K562 (cell line): ENCODE measurements around the gene EPSTI1. TPM values are rescaled to one million over a fixed set of nuclear protein-coding genes. Genes with fewer than 3 reads are reported as not detected.

ENCODE experiments used
- ATAC-seq: fragments of 200-7000 bp; cut with Tn5 transposase; 3 replicates; pipeline ENCODE4 v1.9.1; 2020; ENCODE audit warnings: moderate library complexity
- BruUV-seq: library from RNA; stranded (reverse); fragments of 400-500 nt; replicated peaks from 2 replicates; lab custom pipeline; 2021; lab: Mats Ljungman, UMichigan
- CTCF ChIA-PET: fragments of 300-600 bp; formaldehyde crosslinking; extraction: SDS; loops from one replicate; lab custom pipeline; 2021; ENCODE audit warnings: low intra/inter-chr PET ratio; lab: Yijun Ruan, JAX
- POLR2A ChIA-PET: fragments of 300-600, 350-650 bp; sonication (Branson Sonifier 250); formaldehyde crosslinking; extraction: SDS; loops from one replicate; lab custom pipeline; 2021; ENCODE audit warnings: antibody characterized with exemption, inconsistent platforms; lab: Yijun Ruan, JAX
- DNase-seq, 4 experiments: peaks; one replicate each; pipeline versions ENCODE4 v3.0.0 to v3.0.0-alpha.2; 2011 to 2018; ENCODE audit warnings: low spot score in 3 of 4, mixed read lengths in 3 of 4; ENCODE audit errors: extremely low read depth in 1 of 4
- FAIRE-seq: peaks from 2 replicates; lab custom pipeline; 2011; peaks lifted over from hg19 to GRCh38; lab: Jason Lieb, UNC
- H2AFZ ChIP-seq: 2 replicates; pipeline ENCODE4 v1.6.0; 2011; ENCODE audit warnings: low read depth, low read length, control low read depth, inconsistent platforms
- H3K27ac ChIP-seq: fragments of 200-600 bp; 3 replicates; pipeline ENCODE4 v1.8.0; 2011; ENCODE audit warnings: low read depth, mild to moderate bottlenecking, control low read depth, inconsistent platforms, low read length, moderate library complexity, mixed read lengths; ENCODE audit errors: extremely low read depth
- H3K27me3 ChIP-seq, 2 experiments: fragments of 300-600 bp in 1 of 2; 2 replicates in 1 of 2; 3 replicates in 1 of 2; pipeline versions ENCODE4 v1.6.0 to v1.8.0; 2011; ENCODE audit warnings: inconsistent platforms in 2 of 2, low read length in 2 of 2, mild to moderate bottlenecking in 1 of 2, mixed read lengths in 1 of 2, moderate library complexity in 1 of 2; ENCODE audit not compliant: control insufficient read depth in 2 of 2, insufficient read depth in 2 of 2
- H3K36me3 ChIP-seq: fragments of 300-600 bp; 3 replicates; pipeline ENCODE4 v1.8.0; 2011; ENCODE audit warnings: mild to moderate bottlenecking, low read length, inconsistent platforms; ENCODE audit not compliant: control insufficient read depth, insufficient read depth
- H3K4me1 ChIP-seq, 2 experiments: fragments of 200-600 bp in 1 of 2; replicated peaks in 1 of 2; 2 replicates in 1 of 2; 3 replicates in 1 of 2; pipeline versions ENCODE4 v1.5.1 to v1.8.0; 2011; ENCODE audit warnings: inconsistent platforms in 2 of 2, low read length in 2 of 2, mild to moderate bottlenecking in 1 of 2, mixed read lengths in 1 of 2, moderate library complexity in 1 of 2; ENCODE audit not compliant: control insufficient read depth in 2 of 2, insufficient read depth in 2 of 2
- H3K4me2 ChIP-seq: 2 replicates; pipeline ENCODE4 v1.6.1; 2011; ENCODE audit warnings: low read length, control low read depth, inconsistent platforms, mixed read lengths; ENCODE audit not compliant: insufficient read depth
- H3K4me3 ChIP-seq: fragments of 200-600 bp; sonication (generic), shearing (Covaris generic); 2 replicates; pipeline ENCODE4 v1.5.1; 2016; ENCODE audit warnings: control low read depth, inconsistent platforms
- H3K79me2 ChIP-seq: fragments of 200-600 bp; 3 replicates; pipeline ENCODE4 v1.8.0; 2011; ENCODE audit warnings: low read length, inconsistent platforms; ENCODE audit not compliant: control insufficient read depth, insufficient read depth
- H3K9ac ChIP-seq, 2 experiments: 2 replicates each; pipeline versions ENCODE4 v1.6.0 to v1.6.1; 2011; ENCODE audit warnings: low read depth in 2 of 2, low read length in 2 of 2, control low read depth in 1 of 2, inconsistent platforms in 1 of 2, mild to moderate bottlenecking in 1 of 2, mixed read lengths in 1 of 2; ENCODE audit not compliant: insufficient read depth in 1 of 2
- H3K9me1 ChIP-seq: one replicate; pipeline ENCODE4 v1.6.0; 2011; ENCODE audit warnings: inconsistent platforms, mild to moderate bottlenecking, low read length, moderate library complexity; ENCODE audit not compliant: control insufficient read depth, insufficient read depth
- H3K9me3 ChIP-seq: replicated peaks from 2 replicates; pipeline ENCODE4 v1.5.1; 2011; ENCODE audit warnings: low read depth, low read length, inconsistent platforms; ENCODE audit not compliant: control insufficient read depth, insufficient read depth
- H4K20me1 ChIP-seq: replicated peaks from 2 replicates; pipeline ENCODE4 v1.6.1; 2011; ENCODE audit warnings: low read length, inconsistent platforms, mixed read lengths; ENCODE audit not compliant: control insufficient read depth, insufficient read depth
- BRCA1 ChIP-seq, 2 experiments: fragments of 450-650 bp in 1 of 2; sonication (generic) in 1 of 2; formaldehyde crosslinking in 1 of 2; IDR thresholded peaks; 2 replicates each; pipeline versions ENCODE4 v1.5.0 to v1.6.1; 2017 to 2020; ENCODE audit warnings: mild to moderate bottlenecking in 1 of 2, missing genetic modification reagents in 1 of 2
- DMBX1 ChIP-seq: fragments of 250-450 bp; sonication (Bioruptor Pico); IDR thresholded peaks from 2 replicates; pipeline ENCODE4 v1.8.0; 2022; ENCODE audit warnings: inconsistent platforms, mild to moderate bottlenecking, moderate library complexity, borderline replicate concordance
- MEF2A ChIP-seq: IDR thresholded peaks from 2 replicates; pipeline ENCODE4 v1.6.1; 2011; ENCODE audit warnings: low read depth, mild to moderate bottlenecking, low read length, moderate library complexity; ENCODE audit not compliant: control insufficient read depth
- NKRF ChIP-seq: fragments of 450-650 bp; IDR thresholded peaks from 2 replicates; pipeline ENCODE4 v1.6.1; 2016; ENCODE audit warnings: borderline replicate concordance
- NR3C1 ChIP-seq: sonication (generic); formaldehyde crosslinking; IDR thresholded peaks from 2 replicates; pipeline ENCODE4 v1.8.1; 2022; ENCODE audit warnings: missing genetic modification reagents
- NR4A1 ChIP-seq, 2 experiments: fragments of 250-450 bp in 1 of 2; fragments of 450-650 bp in 1 of 2; sonication (Bioruptor Pico) in 1 of 2; IDR thresholded peaks; 2 replicates each; pipeline versions ENCODE4 v1.4.0 to v1.6.1; 2016 to 2020; ENCODE audit warnings: mild to moderate bottlenecking in 2 of 2, missing compliant biosample characterization in 1 of 2, missing genetic modification characterization in 1 of 2, moderate library complexity in 1 of 2
- PTRF ChIP-seq: fragments of 450-650 bp; IDR thresholded peaks from 2 replicates; pipeline ENCODE4 v1.6.1; 2016; ENCODE audit warnings: mild to moderate bottlenecking, missing genetic modification characterization, missing compliant biosample characterization
- RFX7 ChIP-seq: fragments of 250-450 bp; sonication (Bioruptor Pico); IDR thresholded peaks from 2 replicates; pipeline ENCODE4 v1.5.1; 2021; ENCODE audit warnings: mild to moderate bottlenecking
- SMAD4 ChIP-seq: fragments of 250-450 bp; sonication (Bioruptor Pico); conservative IDR thresholded peaks from 2 replicates; pipeline ENCODE4 v1.8.0; 2021; ENCODE audit warnings: inconsistent platforms, mild to moderate bottlenecking, moderate library complexity
- YY1 ChIP-seq, 3 experiments: IDR thresholded peaks; 2 replicates each; pipeline ENCODE4 v1.6.1; 2011; ENCODE audit warnings: low read length in 2 of 3, mild to moderate bottlenecking in 2 of 3, moderate library complexity in 2 of 3, borderline replicate concordance in 1 of 3, control low read depth in 1 of 3, low read depth in 1 of 3; ENCODE audit not compliant: insufficient read depth in 3 of 3, insufficient replicate concordance in 2 of 3, control insufficient read depth in 1 of 3, insufficient read length in 1 of 3; ENCODE audit errors: extremely low read depth in 1 of 3
- ZBTB2 ChIP-seq: fragments of 450-650 bp; IDR thresholded peaks from 2 replicates; pipeline ENCODE4 v1.6.1; 2016; ENCODE audit warnings: antibody characterized with exemption
- ZNF449 ChIP-seq: fragments of 250-450 bp; sonication (Bioruptor Pico); IDR thresholded peaks from 2 replicates; pipeline ENCODE4 v1.8.0; 2022; ENCODE audit warnings: moderate library complexity, mild to moderate bottlenecking, inconsistent platforms
- ZNF740 ChIP-seq, 3 experiments: fragments of 200-800 bp in 1 of 3; sonication (Bioruptor generic) in 1 of 3; sonication (generic) in 1 of 3; formaldehyde crosslinking in 1 of 3; IDR thresholded peaks; 2 replicates each; pipeline versions ENCODE4 v1.6.1 to v1.8.0; 2016 to 2022; ENCODE audit warnings: mild to moderate bottlenecking in 2 of 3, missing compliant biosample characterization in 2 of 3, missing genetic modification characterization in 2 of 3, missing genetic modification reagents in 1 of 3
- ZNF79 ChIP-seq: fragments of 250-450 bp; sonication (Bioruptor Pico); IDR thresholded peaks from 2 replicates; pipeline ENCODE4 v1.4.0; 2020; ENCODE audit warnings: low read depth, mild to moderate bottlenecking, moderate library complexity
- WGBS: fragments of 100-300 bp; shearing (Covaris generic); methylation state at CpG from one replicate; pipeline ENCODE4 v1.1.6; 2016; ENCODE audit warnings: low coverage, mixed read lengths; ENCODE audit not compliant: insufficient coverage; ENCODE audit errors: missing lambda C conversion rate; 5-methylcytosine and 5-hydroxymethylcytosine counted together
- in situ Hi-C: fragments of 300-500 bp; cut with MboI; formaldehyde crosslinking; loops from 4 replicates; pipeline ENCODE4 v1.15.0; 2018; ENCODE audit warnings: inconsistent platforms, mixed read lengths
- intact Hi-C: fragments of 100-400 bp; cut with micrococcal nuclease; formaldehyde crosslinking; loops from 2 replicates; pipeline ENCODE4 v1.14.2; 2022
- polyA plus RNA-seq, 8 experiments: library from polyadenylated mRNA; depleted of rRNA in 4 of 8; stranded (reverse) in 5 of 8; unstranded in 3 of 8; fragments of >200 nt; fragmentation: Nextera tagmentation in 2 of 8; fragmentation: Illumina TruSeq in 1 of 8; extraction: Ambion mirVana in 2 of 8; extraction: Trizol in 1 of 8; gene quantifications; 2 replicates each; pipeline versions ENCODE4 v1.2.1 to v1.2.3, GENCODE V29; 2011 to 2014; ENCODE audit warnings: inconsistent platforms in 1 of 8, missing spikeins in 1 of 8
- total RNA-seq, 7 experiments: library from RNA; depleted of rRNA in 6 of 7; stranded (reverse); fragments of >200 nt in 6 of 7; fragmentation: Illumina TruSeq in 2 of 7; extraction: Trizol in 2 of 7; gene quantifications; 2 replicates each; pipeline versions ENCODE4 v1.2.1 to v1.2.3, GENCODE V29; 2011 to 2021; ENCODE audit warnings: low replicate concordance in 1 of 7

The EPSTI1 gene
- total and polyA plus RNA-seq, 9 of the 15 experiments (the other 6 are each of a cell fraction or from before 2014, with no cell fraction given): 0.18 to 1.0 TPM; not detected in 7

- TF ChIP-seq ZNF740 (CRISPR knock-in tag; IDR thresholded peaks at IDR 0.05) (no peak), ZNF740 (tag; IDR thresholded peaks at IDR 0.05) (no peak), ZNF79 (CRISPR knock-in tag) (no peak), DMBX1 (CRISPR knock-in tag) (no peak), MEF2A (no peak), SMAD4 (CRISPR knock-in tag) (no peak), YY1 (IDR thresholded peaks at IDR 0.05; ENCODE audit: borderline replicate concordance in 1 of 3, control insufficient read depth in 1 of 3, extremely low read depth in 1 of 3, insufficient read depth in 3 of 3, insufficient read length in 1 of 3, insufficient replicate concordance in 2 of 3, low read depth in 1 of 3, low read length in 2 of 3) (no peak), ZBTB2 (no peak)
Observed at GRCh38 chr13:42964761-42965161, 27.3 kb downstream of the EPSTI1 start (continued).

- POLR2A ChIA-PET: no interaction called here
- ATAC-seq (no peak), DNase-seq (no peak), FAIRE-seq (no peak)
- BruUV-seq: no TSS peak
- CTCF ChIA-PET: interaction anchor here (0.6 kb wide), 1 partner anchor 114 kb away, joined by 4 read pairs; no protein-coding TSS in a partner anchor
- no peaks in the 10 kb centered on the region for H4K20me1 ChIP-seq
- WGBS: 0% methylated on average over 2 of the region's 2 CpGs
- H3K9ac ChIP-seq: no peak overlapping the region
- no peak overlapping the region for H3K27ac ChIP-seq
- no peak overlapping the region for H3K4me2 ChIP-seq
- H3K9me1 ChIP-seq: no peaks in the 10 kb centered on the region
- H3K36me3 ChIP-seq: no peaks in the 10 kb centered on the region
- intact Hi-C loops: no loop called here
- no peaks in the 10 kb centered on the region for H3K9me3 ChIP-seq
- H3K27me3 ChIP-seq: no peaks in the 10 kb centered on the region
- in situ Hi-C loops: no loop called here
- H3K4me1 ChIP-seq: no peaks in the 10 kb centered on the region
- no peak overlapping the region for H2AFZ ChIP-seq
- H3K79me2 ChIP-seq: no peaks in the 10 kb centered on the region
- H3K4me3 ChIP-seq: no peak overlapping the region
- no peak for TF ChIP-seq BRCA1 (IDR thresholded peaks at IDR 0.05)
- TF ChIP-seq BRCA1 (CRISPR knock-in tag; IDR thresholded peaks at IDR 0.05): no peak
- TF ChIP-seq PTRF (tag): no peak
- no peak for TF ChIP-seq NKRF
- TF ChIP-seq NR4A1 (CRISPR knock-in tag; IDR thresholded peaks at IDR 0.05): no peak
- no peak for TF ChIP-seq NR4A1 (tag; IDR thresholded peaks at IDR 0.05)
- TF ChIP-seq ZNF449 (CRISPR knock-in tag): no peak
- no peak for TF ChIP-seq RFX7
- TF ChIP-seq NR3C1: no peak
Observed at GRCh38 chr13:42959615-42960014, 32.4 kb downstream of the EPSTI1 start.
